Measurements from ENCODE around the gene RAB11A.

Gene RAB11A

GRCh38 chr15:65923264-65923663 lies 54.0 kb downstream of the RAB11A start:
- H3K4me1 Mint-ChIP-seq (ENCODE audit: low read depth) = peaks cover 7% of the 10 kb centered on the region
- no peak overlapping the region for H3K4me3 Mint-ChIP-seq
- no peak overlapping the region for H3K27ac Mint-ChIP-seq
- no peak for DNase-seq
- H3K36me3 Mint-ChIP-seq (ENCODE audit: low read depth) = no peaks in the 10 kb centered on the region
- no peaks in the 10 kb centered on the region for H3K9me3 Mint-ChIP-seq
- H3K27me3 Mint-ChIP-seq = no peaks in the 10 kb centered on the region

DNA sequence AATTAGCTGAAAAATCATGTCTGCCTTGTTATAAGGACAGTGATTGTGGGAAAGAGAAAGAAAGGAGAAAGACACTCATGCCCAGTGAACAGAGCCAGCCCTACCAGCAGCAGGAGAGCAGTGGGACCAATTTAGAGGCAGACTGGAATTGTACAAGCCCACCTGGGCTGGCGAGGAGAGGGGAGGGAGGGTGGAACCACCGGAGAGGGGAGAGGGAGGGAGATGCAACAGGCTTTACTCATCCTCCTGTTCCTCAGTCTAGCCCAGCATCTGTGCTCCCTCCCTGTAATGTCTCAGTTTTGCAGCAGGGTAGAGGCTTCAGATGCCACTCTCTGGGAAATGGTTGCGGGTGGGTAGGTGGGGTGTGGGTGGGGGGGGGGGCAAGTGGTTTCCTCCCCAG lies 54.7 kb downstream of the RAB11A start:
- Mint-ChIP-seq H3K9me3 (no peaks in the 10 kb centered on the region), H3K4me3 (no peak overlapping the region), H3K27ac (no peak overlapping the region), H3K36me3 (ENCODE audit: low read depth) (no peaks in the 10 kb centered on the region), H3K4me1 (ENCODE audit: low read depth) (no peaks in the 10 kb centered on the region), H3K27me3 (no peaks in the 10 kb centered on the region)
- DNase-seq = no peak

GRCh38 chr15:65925338-65925737 lies 56.0 kb downstream of the RAB11A start:
- H3K27ac Mint-ChIP-seq = no peak overlapping the region

DNA sequence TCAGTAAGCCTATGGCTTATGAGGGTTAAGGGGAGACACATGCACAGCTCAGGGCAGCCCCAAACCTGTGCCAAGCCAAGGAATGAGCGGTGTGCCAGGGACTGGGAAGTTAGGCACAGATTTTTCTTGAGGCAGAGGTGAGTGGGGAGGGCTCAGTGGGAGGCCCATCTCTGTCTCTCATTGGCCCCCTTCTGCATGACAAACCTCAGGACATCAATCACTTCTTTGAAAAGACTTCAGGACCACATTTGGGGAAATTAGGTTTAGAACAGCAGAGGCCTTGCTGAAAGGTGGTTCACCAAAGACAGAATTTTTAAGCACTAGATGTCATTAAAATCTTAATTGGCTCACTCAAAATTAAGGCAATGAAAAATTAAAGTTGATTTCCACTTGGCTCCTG lies 57.2 kb downstream of the RAB11A start:
- no peaks in the 10 kb centered on the region for H3K27me3 Mint-ChIP-seq
- H3K36me3 Mint-ChIP-seq (ENCODE audit: low read depth) = no peaks in the 10 kb centered on the region
- no peaks in the 10 kb centered on the region for H3K9me3 Mint-ChIP-seq
- no peak overlapping the region for H3K4me3 Mint-ChIP-seq
- no peak for DNase-seq
- H3K27ac Mint-ChIP-seq = no peak overlapping the region
- no peaks in the 10 kb centered on the region for H3K4me1 Mint-ChIP-seq (ENCODE audit: low read depth)

More at GRCh38 chr15:65925338-65925737, 56.0 kb downstream of the RAB11A start:
- H3K36me3 Mint-ChIP-seq (ENCODE audit: low read depth) = no peaks in the 10 kb centered on the region
- no peaks in the 10 kb centered on the region for H3K4me1 Mint-ChIP-seq (ENCODE audit: low read depth)
- no peaks in the 10 kb centered on the region for H3K9me3 Mint-ChIP-seq
- H3K4me3 Mint-ChIP-seq = no peak overlapping the region
- DNase-seq = no peak
- no peaks in the 10 kb centered on the region for H3K27me3 Mint-ChIP-seq

DNA sequence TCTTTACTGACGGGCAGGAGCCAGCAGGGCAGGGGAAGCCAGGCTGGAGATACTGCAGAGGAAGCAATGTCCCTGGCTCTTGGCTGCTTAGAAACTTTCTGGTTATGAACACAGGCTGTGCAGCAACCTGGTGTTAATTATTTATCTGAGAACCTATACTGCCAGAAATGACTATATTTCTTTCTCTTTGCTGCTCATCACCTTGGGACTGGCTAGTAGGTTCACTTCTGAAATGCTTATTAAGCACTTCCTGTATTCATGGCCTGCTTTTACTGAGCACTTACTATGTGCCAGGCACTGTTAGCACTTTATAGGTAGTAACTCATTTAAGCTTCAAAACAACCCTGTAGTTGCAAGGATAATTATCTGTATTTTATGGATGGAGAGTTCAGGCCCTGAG lies 57.6 kb downstream of the RAB11A start:
- no peaks in the 10 kb centered on the region for H3K36me3 Mint-ChIP-seq (ENCODE audit: low read depth)
- no peaks in the 10 kb centered on the region for H3K27me3 Mint-ChIP-seq
- no peak overlapping the region for H3K4me3 Mint-ChIP-seq
- no peaks in the 10 kb centered on the region for H3K4me1 Mint-ChIP-seq (ENCODE audit: low read depth)
- DNase-seq = no peak
- H3K9me3 Mint-ChIP-seq = no peaks in the 10 kb centered on the region
- H3K27ac Mint-ChIP-seq = no peak overlapping the region

DNA sequence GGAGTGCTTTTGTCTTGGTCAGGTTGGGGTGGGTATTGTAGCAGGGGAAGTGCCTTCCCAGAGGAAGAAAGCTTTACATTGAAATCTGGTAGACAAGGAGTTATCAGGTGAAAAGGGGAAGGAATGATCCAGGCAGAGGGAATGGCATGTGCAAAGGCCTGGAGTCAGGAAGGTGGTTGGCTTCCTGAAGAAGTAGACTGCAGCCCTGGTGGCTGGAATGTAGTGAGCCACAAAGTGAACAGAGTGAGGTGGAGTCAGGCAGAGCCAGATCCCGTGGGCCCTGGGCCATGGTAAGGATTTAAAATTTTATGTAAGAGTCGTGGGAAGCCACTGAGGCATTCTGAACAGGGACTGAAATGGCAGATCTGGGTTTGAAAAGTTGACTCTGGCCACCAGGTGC lies 58.3 kb downstream of the RAB11A start:
- Mint-ChIP-seq H3K27me3 (no peaks in the 10 kb centered on the region), H3K4me3 (no peak overlapping the region), H3K27ac (no peak overlapping the region), H3K4me1 (ENCODE audit: low read depth) (no peaks in the 10 kb centered on the region), H3K36me3 (ENCODE audit: low read depth) (no peaks in the 10 kb centered on the region), H3K9me3 (no peaks in the 10 kb centered on the region)
- DNase-seq = no peak

DNA sequence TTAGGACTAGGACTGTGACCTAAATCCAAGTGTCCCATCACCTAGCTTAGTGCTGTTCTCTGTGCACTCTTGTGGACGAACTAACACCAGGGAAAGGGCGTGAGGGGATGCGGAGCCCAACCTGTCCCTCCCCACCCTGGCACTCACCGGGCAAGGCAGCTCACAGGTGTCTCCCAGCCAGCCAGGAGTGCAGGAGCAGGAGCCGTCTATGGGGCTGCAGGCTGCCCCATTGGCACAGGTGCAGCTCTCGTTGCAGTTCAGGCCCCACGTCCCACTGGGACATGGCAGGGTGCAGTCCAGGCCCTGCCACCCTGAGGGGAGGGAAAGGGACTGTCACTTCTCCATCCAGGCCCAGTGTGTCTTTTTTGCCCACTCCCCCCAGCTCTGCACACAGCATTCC lies 60.3 kb downstream of the RAB11A start:
- Mint-ChIP-seq H3K9me3 (no peaks in the 10 kb centered on the region), H3K36me3 (ENCODE audit: low read depth) (no peaks in the 10 kb centered on the region), H3K27me3 (no peaks in the 10 kb centered on the region), H3K4me1 (ENCODE audit: low read depth) (no peaks in the 10 kb centered on the region), H3K4me3 (no peak overlapping the region), H3K27ac (no peak overlapping the region)
- DNase-seq = no peak

GRCh38 chr15:65930134-65930533 lies 60.8 kb downstream of the RAB11A start:
- H3K4me3 Mint-ChIP-seq = no peak overlapping the region
- no peak overlapping the region for H3K27ac Mint-ChIP-seq
- no peaks in the 10 kb centered on the region for H3K36me3 Mint-ChIP-seq (ENCODE audit: low read depth)
- no peaks in the 10 kb centered on the region for H3K9me3 Mint-ChIP-seq
- no peak for DNase-seq
- H3K4me1 Mint-ChIP-seq (ENCODE audit: low read depth) = no peaks in the 10 kb centered on the region
- H3K27me3 Mint-ChIP-seq = no peaks in the 10 kb centered on the region

DNA sequence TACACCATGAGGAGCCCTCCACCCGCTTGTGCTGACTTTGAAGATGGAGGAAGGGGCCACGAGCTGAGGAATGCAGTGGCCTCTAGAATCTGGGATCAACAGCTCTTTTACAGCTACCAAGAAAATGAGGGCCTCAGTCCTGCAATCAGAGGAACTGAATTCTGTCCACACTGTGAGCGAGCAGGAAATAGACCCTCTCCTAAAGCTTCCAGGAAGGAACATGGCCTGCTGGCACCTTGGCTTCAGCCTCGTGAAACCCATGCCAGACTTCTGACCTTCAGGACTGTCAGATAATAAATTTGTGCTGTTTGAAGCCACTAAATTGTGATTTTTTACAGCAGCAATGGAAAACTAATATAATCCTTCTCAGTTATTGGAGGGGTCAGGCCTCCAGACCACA lies 61.9 kb downstream of the RAB11A start:
- Mint-ChIP-seq H3K4me1 (ENCODE audit: low read depth) (no peaks in the 10 kb centered on the region), H3K27me3 (no peaks in the 10 kb centered on the region), H3K9me3 (no peaks in the 10 kb centered on the region), H3K36me3 (ENCODE audit: low read depth) (no peaks in the 10 kb centered on the region), H3K27ac (no peak overlapping the region), H3K4me3 (no peak overlapping the region)
- DNase-seq = no peak

- no peak for DNase-seq
- no peaks in the 10 kb centered on the region for H3K27me3 Mint-ChIP-seq
- H3K9me3 Mint-ChIP-seq = no peaks in the 10 kb centered on the region
- no peak overlapping the region for H3K27ac Mint-ChIP-seq
- H3K36me3 Mint-ChIP-seq (ENCODE audit: low read depth) = no peaks in the 10 kb centered on the region
- H3K4me3 Mint-ChIP-seq = no peak overlapping the region
- H3K4me1 Mint-ChIP-seq (ENCODE audit: low read depth) = no peaks in the 10 kb centered on the region
These were observed 66.1 kb downstream of the RAB11A start for GRCh38 chr15:65935391-65935790.

GRCh38 chr15:65936282-65936681 lies 67.0 kb downstream of the RAB11A start:
- Mint-ChIP-seq H3K36me3 (ENCODE audit: low read depth) (no peaks in the 10 kb centered on the region), H3K4me1 (ENCODE audit: low read depth) (no peaks in the 10 kb centered on the region), H3K27me3 (no peaks in the 10 kb centered on the region), H3K27ac (no peak overlapping the region), H3K9me3 (no peaks in the 10 kb centered on the region), H3K4me3 (no peak overlapping the region)
- DNase-seq = no peak

DNA sequence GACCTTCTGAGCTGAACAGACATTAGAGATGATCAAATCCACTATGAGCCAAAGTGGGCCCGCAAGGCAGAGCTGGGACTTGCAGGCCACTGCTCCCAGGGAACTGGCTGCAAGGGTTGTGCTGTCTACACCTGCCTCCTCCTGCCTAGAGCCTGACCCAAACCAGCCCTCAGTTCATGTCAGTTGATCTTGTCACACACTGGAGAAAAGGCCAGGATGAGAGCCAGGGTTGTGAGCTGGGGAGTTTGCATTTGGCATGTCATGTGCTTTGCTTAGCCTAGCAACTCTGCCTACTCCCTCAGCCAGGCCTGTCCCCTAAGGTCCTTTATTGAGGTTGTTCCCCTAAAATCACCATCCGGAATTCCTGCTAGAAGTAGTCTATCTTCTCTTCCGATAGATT lies 67.8 kb downstream of the RAB11A start:
- Mint-ChIP-seq H3K4me1 (ENCODE audit: low read depth) (no peaks in the 10 kb centered on the region), H3K9me3 (no peaks in the 10 kb centered on the region), H3K36me3 (ENCODE audit: low read depth) (no peaks in the 10 kb centered on the region), H3K27me3 (no peaks in the 10 kb centered on the region), H3K27ac (no peak overlapping the region), H3K4me3 (no peak overlapping the region)
- no peak for DNase-seq

DNA sequence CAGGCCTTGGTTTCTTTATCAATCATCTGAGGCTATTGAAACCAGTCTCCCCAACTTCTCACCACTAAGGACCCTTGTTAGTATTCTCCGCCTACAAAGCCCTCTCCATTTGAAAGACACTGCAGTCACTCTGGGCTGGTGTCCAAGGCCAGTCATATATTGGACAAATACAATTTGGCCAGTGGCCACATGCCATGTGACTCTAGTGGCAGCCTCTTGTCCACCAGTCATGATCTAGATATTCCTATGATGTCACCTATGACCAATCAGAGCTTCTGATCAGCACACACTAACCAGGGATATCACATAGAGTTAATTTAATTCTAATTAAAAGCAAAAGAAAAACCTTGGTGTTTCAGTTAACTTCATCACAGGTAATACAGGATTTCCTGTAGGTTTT lies 68.2 kb downstream of the RAB11A start:
- H3K27me3 Mint-ChIP-seq = no peaks in the 10 kb centered on the region
- DNase-seq = no peak
- no peaks in the 10 kb centered on the region for H3K36me3 Mint-ChIP-seq (ENCODE audit: low read depth)
- H3K4me3 Mint-ChIP-seq = no peak overlapping the region
- no peaks in the 10 kb centered on the region for H3K9me3 Mint-ChIP-seq
- H3K4me1 Mint-ChIP-seq (ENCODE audit: low read depth) = peaks cover 4% of the 10 kb centered on the region
- H3K27ac Mint-ChIP-seq = no peak overlapping the region

DNA sequence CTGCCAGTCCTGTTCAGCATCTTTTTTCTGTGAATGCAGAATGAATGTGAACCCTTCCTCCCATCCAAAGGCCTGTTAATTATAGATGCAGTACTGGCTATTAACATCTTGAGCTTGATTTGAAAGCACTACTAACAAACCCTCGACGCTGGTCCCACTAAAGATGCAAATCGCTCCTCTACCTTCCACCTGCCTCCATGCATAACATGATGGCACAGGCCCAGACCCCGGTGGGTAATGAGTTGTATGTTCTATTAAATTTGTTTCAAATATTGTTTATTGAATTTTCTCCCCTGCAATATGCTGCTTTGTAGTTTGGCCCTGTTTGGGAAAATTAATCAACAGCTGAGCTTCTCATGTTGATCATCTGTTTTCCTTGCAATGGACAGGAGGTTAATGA lies 69.3 kb downstream of the RAB11A start:
- DNase-seq = no peak
- Mint-ChIP-seq H3K4me3 (no peak overlapping the region), H3K27ac (no peak overlapping the region), H3K4me1 (ENCODE audit: low read depth) (peaks cover 6% of the 10 kb centered on the region), H3K27me3 (no peaks in the 10 kb centered on the region), H3K36me3 (ENCODE audit: low read depth) (no peaks in the 10 kb centered on the region), H3K9me3 (no peaks in the 10 kb centered on the region)

DNA sequence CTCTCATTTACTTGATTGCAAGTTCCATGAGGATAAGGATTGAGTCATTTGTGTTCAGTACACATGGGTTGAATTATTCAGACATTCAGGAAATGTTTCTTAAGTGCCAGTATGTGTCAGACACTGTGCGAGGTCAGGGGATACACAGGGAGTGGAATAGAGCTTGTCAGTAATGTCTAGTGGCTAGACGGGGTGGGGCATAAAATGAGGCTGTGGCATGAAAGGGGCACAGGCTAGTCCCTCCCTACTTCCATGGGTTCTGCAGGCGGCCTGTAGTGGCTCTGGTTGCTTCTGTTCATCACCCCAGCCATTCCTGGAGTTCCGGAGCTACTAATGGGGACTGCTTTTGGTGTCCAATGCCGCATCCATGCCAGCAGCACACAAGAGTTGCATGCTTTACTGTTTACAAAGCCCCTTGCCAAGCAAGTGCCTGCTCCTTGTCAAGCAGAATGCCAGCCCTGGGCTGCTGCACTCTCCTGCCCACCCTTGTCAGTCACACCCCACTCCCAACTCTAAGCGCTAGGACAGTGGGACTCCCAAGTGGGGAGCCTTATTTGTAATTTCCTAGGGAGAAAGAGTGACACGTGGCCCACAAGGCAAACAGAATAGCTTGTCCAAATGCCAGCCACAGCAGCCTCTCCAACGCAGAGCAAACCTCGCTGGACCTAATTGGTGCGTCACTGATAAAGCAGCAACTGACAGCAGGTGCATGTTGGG lies 70.8 kb downstream of the RAB11A start:
- DNase-seq = no peak
- Mint-ChIP-seq H3K36me3 (ENCODE audit: low read depth) (no peaks in the 10 kb centered on the region), H3K27me3 (no peaks in the 10 kb centered on the region), H3K27ac (no peak overlapping the region), H3K4me3 (no peak overlapping the region), H3K4me1 (ENCODE audit: low read depth) (peaks cover 6% of the 10 kb centered on the region), H3K9me3 (no peaks in the 10 kb centered on the region)

GRCh38 chr15:65940618-65940909 lies 71.3 kb downstream of the RAB11A start:
- Mint-ChIP-seq H3K4me3 (no peak overlapping the region), H3K27me3 (no peaks in the 10 kb centered on the region), H3K36me3 (ENCODE audit: low read depth) (no peaks in the 10 kb centered on the region), H3K27ac (no peak overlapping the region), H3K9me3 (no peaks in the 10 kb centered on the region), H3K4me1 (ENCODE audit: low read depth) (peaks cover 6% of the 10 kb centered on the region)
- DNase-seq = no peak
